ENCODE measurements around the gene GPC3.

DNA sequence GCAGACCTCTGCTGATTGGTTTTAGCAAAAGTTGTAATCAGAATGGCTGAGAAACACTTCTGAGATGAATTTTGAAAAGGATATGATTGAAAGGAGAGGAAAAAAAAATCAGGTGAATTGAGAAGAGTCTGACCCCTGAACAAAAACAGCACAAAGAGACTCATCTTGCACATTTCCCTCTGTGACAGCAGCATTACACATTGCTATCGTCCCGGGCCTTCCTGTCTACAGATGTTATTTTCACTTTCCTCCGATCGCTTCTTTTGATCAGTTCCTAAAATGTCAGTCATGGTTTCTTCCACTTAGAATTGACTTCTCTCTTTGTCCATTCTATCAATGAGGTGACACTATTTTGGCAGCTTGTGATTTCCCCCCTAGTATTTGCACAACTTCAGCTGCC, 262.6 kb downstream of the GPC3 start:
- TF ChIP-seq POLR2AphosphoS5 (IDR thresholded peaks at IDR 0.05) (no peak), CTCF (IDR thresholded peaks at IDR 0.05) (no peak), POLR2A (IDR thresholded peaks at IDR 0.05) (no peak), EP300 (IDR thresholded peaks at IDR 0.05) (no peak)

Data from stomach (tissue), 4 donors.